ENCODE results near the gene CDKN1C.

DNA sequence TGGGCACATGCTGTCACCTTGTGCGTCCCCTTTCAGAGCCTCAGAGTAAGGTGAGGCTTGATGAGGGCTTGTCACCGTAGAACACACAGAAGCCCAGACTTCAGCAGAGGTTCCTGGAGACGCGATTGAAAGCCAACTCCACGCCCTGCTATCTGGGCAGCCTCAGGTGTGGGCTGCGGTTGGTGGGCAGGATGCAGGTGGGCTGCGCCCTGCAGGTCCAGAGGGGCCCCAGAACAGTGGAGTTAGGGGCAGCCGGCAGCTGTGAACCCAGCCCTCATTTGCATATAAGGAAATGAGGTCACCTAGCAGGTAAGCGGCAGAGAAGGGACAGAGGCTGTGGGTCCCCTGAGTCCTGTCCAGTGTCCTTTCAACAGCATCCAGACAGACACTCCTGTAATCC is 28.2 kb upstream of the CDKN1C start:
- TF ChIP-seq, protein P1, sequence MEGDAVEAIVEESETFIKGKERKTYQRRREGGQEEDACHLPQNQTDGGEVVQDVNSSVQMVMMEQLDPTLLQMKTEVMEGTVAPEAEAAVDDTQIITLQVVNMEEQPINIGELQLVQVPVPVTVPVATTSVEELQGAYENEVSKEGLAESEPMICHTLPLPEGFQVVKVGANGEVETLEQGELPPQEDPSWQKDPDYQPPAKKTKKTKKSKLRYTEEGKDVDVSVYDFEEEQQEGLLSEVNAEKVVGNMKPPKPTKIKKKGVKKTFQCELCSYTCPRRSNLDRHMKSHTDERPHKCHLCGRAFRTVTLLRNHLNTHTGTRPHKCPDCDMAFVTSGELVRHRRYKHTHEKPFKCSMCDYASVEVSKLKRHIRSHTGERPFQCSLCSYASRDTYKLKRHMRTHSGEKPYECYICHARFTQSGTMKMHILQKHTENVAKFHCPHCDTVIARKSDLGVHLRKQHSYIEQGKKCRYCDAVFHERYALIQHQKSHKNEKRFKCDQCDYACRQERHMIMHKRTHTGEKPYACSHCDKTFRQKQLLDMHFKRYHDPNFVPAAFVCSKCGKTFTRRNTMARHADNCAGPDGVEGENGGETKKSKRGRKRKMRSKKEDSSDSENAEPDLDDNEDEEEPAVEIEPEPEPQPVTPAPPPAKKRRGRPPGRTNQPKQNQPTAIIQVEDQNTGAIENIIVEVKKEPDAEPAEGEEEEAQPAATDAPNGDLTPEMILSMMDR (IDR thresholded peaks at IDR 0.05) = no peak
- TF ChIP-seq EZH2 (IDR thresholded peaks at IDR 0.05) (no peak), EZH2phosphoT487 (IDR thresholded peaks at IDR 0.05) (no peak)

All from neural progenitor cell (in vitro differentiated cells).